ENCODE data around the gene PPFIBP2.

PPFIBP2 gene

GRCh38 chr11:7574491-7575130, 60.8 kb downstream of the PPFIBP2 start:
- in situ Hi-C loops (cut with HindIII; ENCODE audit: low sequenced_read_pairs): loop anchor here (10.0 kb wide), 1 partner anchor 70 kb away; no protein-coding TSS in a partner anchor

GRCh38 chr11:7575841-7576725, 62.3 kb downstream of the PPFIBP2 start:
- in situ Hi-C loops (cut with HindIII; ENCODE audit: low sequenced_read_pairs): loop anchor here (10.0 kb wide), 1 partner anchor 69 kb away; no protein-coding TSS in a partner anchor

GRCh38 chr11:7576726-7577290, 63.0 kb downstream of the PPFIBP2 start:
- in situ Hi-C loops (cut with HindIII; ENCODE audit: low sequenced_read_pairs): loop anchor here (10.0 kb wide), 1 partner anchor 68 kb away; no protein-coding TSS in a partner anchor

GRCh38 chr11:7577291-7578190, 63.7 kb downstream of the PPFIBP2 start:
- in situ Hi-C loops (cut with HindIII; ENCODE audit: low sequenced_read_pairs): loop anchor here (10.0 kb wide), 1 partner anchor 67 kb away; no protein-coding TSS in a partner anchor

- in situ Hi-C loops (cut with HindIII; ENCODE audit: low sequenced_read_pairs): loop anchor here (10.0 kb wide), 1 partner anchor 66 kb away; no protein-coding TSS in a partner anchor
Measured at GRCh38 chr11:7578276-7578955, 64.6 kb downstream of the PPFIBP2 start.

- in situ Hi-C loops (cut with HindIII; ENCODE audit: low sequenced_read_pairs): loop anchor here (10.0 kb wide), 1 partner anchor 65 kb away; no protein-coding TSS in a partner anchor
Measured at GRCh38 chr11:7579361-7579791, 65.6 kb downstream of the PPFIBP2 start.

GRCh38 chr11:7581021-7581590, 67.3 kb downstream of the PPFIBP2 start:
- in situ Hi-C loops (cut with HindIII; ENCODE audit: low sequenced_read_pairs): no loop called here

- in situ Hi-C loops (cut with HindIII; ENCODE audit: low sequenced_read_pairs): no loop called here
Measured at GRCh38 chr11:7582338-7582985, 68.7 kb downstream of the PPFIBP2 start.

- in situ Hi-C loops (cut with HindIII; ENCODE audit: low sequenced_read_pairs): no loop called here
Measured at GRCh38 chr11:7583248-7583647, 69.4 kb downstream of the PPFIBP2 start.

- in situ Hi-C loops (cut with HindIII; ENCODE audit: low sequenced_read_pairs): no loop called here
Measured at GRCh38 chr11:7584910-7585309, 71.1 kb downstream of the PPFIBP2 start.

- in situ Hi-C loops (cut with HindIII; ENCODE audit: low sequenced_read_pairs): no loop called here
Measured at GRCh38 chr11:7585816-7586215, 72.0 kb downstream of the PPFIBP2 start.

GRCh38 chr11:7586376-7586775, 72.6 kb downstream of the PPFIBP2 start:
- in situ Hi-C loops (cut with HindIII; ENCODE audit: low sequenced_read_pairs): no loop called here

- in situ Hi-C loops (cut with HindIII; ENCODE audit: low sequenced_read_pairs): no loop called here
Measured at GRCh38 chr11:7587712-7588111, 73.9 kb downstream of the PPFIBP2 start.

GRCh38 chr11:7589861-7590260, 76.1 kb downstream of the PPFIBP2 start:
- in situ Hi-C loops (cut with HindIII; ENCODE audit: low sequenced_read_pairs): no loop called here

- in situ Hi-C loops (cut with HindIII; ENCODE audit: low sequenced_read_pairs): no loop called here
Measured at GRCh38 chr11:7590529-7590928, 76.7 kb downstream of the PPFIBP2 start.

- in situ Hi-C loops (cut with HindIII; ENCODE audit: low sequenced_read_pairs): no loop called here
Measured at GRCh38 chr11:7591107-7591894, 77.5 kb downstream of the PPFIBP2 start.

GRCh38 chr11:7591987-7592386, 78.2 kb downstream of the PPFIBP2 start:
- in situ Hi-C loops (cut with HindIII; ENCODE audit: low sequenced_read_pairs): no loop called here

- in situ Hi-C loops (cut with HindIII; ENCODE audit: low sequenced_read_pairs): no loop called here
Measured at GRCh38 chr11:7592711-7593110, 78.9 kb downstream of the PPFIBP2 start.
